BLaER1 treated with 17β-estradiol and CSF1 and Interleukin-3, amounts not matched to agents 10 nM and 100 nM (cell line): ENCODE data around the gene ABT1.

ENCODE experiments used
- H3K27ac ChIP-seq, 11 experiments: shearing (Covaris generic); formaldehyde crosslinking; 2 replicates each; pipeline ENCODE4 v1.8.1; 2022
- H3K27me3 ChIP-seq, 11 experiments: shearing (Covaris generic); formaldehyde crosslinking; 2 replicates each; pipeline ENCODE4 v1.8.1; 2022
- H3K36me3 ChIP-seq, 11 experiments: shearing (Covaris generic); formaldehyde crosslinking; 2 replicates each; pipeline ENCODE4 v1.8.1; 2022
- H3K4me1 ChIP-seq, 10 experiments: shearing (Covaris generic); formaldehyde crosslinking; 2 replicates each; pipeline ENCODE4 v1.8.1; 2022
- H3K4me2 ChIP-seq, 11 experiments: shearing (Covaris generic); formaldehyde crosslinking; 2 replicates each; pipeline ENCODE4 v1.8.1; 2022
- H3K4me3 ChIP-seq, 10 experiments: shearing (Covaris generic); formaldehyde crosslinking; 2 replicates each; pipeline ENCODE4 v1.8.1; 2022
- H3K9ac ChIP-seq, 11 experiments: shearing (Covaris generic); formaldehyde crosslinking; 2 replicates each; pipeline ENCODE4 v1.8.1; 2022
- H3K9me3 ChIP-seq, 11 experiments: shearing (Covaris generic); formaldehyde crosslinking; replicated peaks in 1 of 11; 2 replicates each; pipeline ENCODE4 v1.8.1; 2022
- H4K20me1 ChIP-seq, 11 experiments: shearing (Covaris generic); formaldehyde crosslinking; 2 replicates each; pipeline ENCODE4 v1.8.1; 2022
- Cebpa-rat ChIP-seq, 11 experiments: shearing (Covaris generic); IDR thresholded peaks; 2 replicates each; pipeline ENCODE4 v1.8.1; 2022

ABT1 gene

GRCh38 chr6:26623339-26623859 is 26.6 kb downstream of the ABT1 start:
- Histone ChIP-seq H4K20me1 (no peaks in the 10 kb centered on the region), H3K36me3 (no peaks in the 10 kb centered on the region), H3K9ac (no peak overlapping the region), H3K4me1 (peaks cover 0 to 3% (median 0%) of the 10 kb centered on the region in 10 experiments; a peak in 1 of 20 replicates), H3K27me3 (no peaks in the 10 kb centered on the region), H3K9me3 (peaks cover 13 to 22% (median 21%) of the 10 kb centered on the region in 11 experiments; a peak in 21 of 22 replicates), H3K4me3 (no peak overlapping the region), H3K27ac (no peak overlapping the region), H3K4me2 (no peak overlapping the region)
- no peak for TF ChIP-seq Cebpa-rat (IDR thresholded peaks at IDR 0.05)

GRCh38 chr6:26624557-26624956 is 27.8 kb downstream of the ABT1 start:
- no peak overlapping the region for H3K4me3 ChIP-seq
- H3K27ac ChIP-seq = no peak overlapping the region
- H3K9me3 ChIP-seq = peaks cover 13 to 22% (median 21%) of the 10 kb centered on the region in 11 experiments; a peak in 21 of 22 replicates
- TF ChIP-seq Cebpa-rat (IDR thresholded peaks at IDR 0.05) = no peak
- no peak overlapping the region for H3K4me2 ChIP-seq
- no peaks in the 10 kb centered on the region for H3K36me3 ChIP-seq
- H4K20me1 ChIP-seq = no peaks in the 10 kb centered on the region
- peaks cover 0 to 3% (median 0%) of the 10 kb centered on the region in 10 experiments; a peak in 1 of 20 replicates for H3K4me1 ChIP-seq
- no peaks in the 10 kb centered on the region for H3K27me3 ChIP-seq
- H3K9ac ChIP-seq = no peak overlapping the region

GRCh38 chr6:26627843-26628242 is 31.1 kb downstream of the ABT1 start:
- no peaks in the 10 kb centered on the region for H3K27me3 ChIP-seq
- H3K27ac ChIP-seq = no peak overlapping the region
- peaks cover 0 to under 1% (median 0%) of the 10 kb centered on the region in 10 experiments; a peak in 1 of 20 replicates for H3K4me1 ChIP-seq
- no peak overlapping the region for H3K9ac ChIP-seq
- no peak overlapping the region for H3K4me3 ChIP-seq
- no peak overlapping the region for H3K4me2 ChIP-seq
- TF ChIP-seq Cebpa-rat (IDR thresholded peaks at IDR 0.05) = no peak
- H4K20me1 ChIP-seq = no peaks in the 10 kb centered on the region
- H3K9me3 ChIP-seq = peaks cover 14 to 48% (median 21%) of the 10 kb centered on the region in 11 experiments; a peak in 21 of 22 replicates
- H3K36me3 ChIP-seq = peaks cover 0 to 10% (median 3%) of the 10 kb centered on the region in 11 experiments; a peak in 9 of 22 replicates

GRCh38 chr6:26629359-26629758 is 32.6 kb downstream of the ABT1 start:
- H4K20me1 ChIP-seq = no peaks in the 10 kb centered on the region

GRCh38 chr6:26640806-26641205 is 44.1 kb downstream of the ABT1 start:
- no peak overlapping the region for H3K9ac ChIP-seq
- no peak overlapping the region for H3K27ac ChIP-seq
- H3K36me3 ChIP-seq = peaks cover 74 to 79% (median 76%) of the 10 kb centered on the region in 11 experiments
- no peaks in the 10 kb centered on the region for H3K27me3 ChIP-seq
- H3K4me1 ChIP-seq = no peaks in the 10 kb centered on the region
- 0 out of 20 replicates have a peak overlapping the region, but pooled peaks of 2 of the 10 experiments have one; percentile 0 to 13 for H3K4me3 ChIP-seq
- H3K4me2 ChIP-seq = no peak overlapping the region
- TF ChIP-seq Cebpa-rat (IDR thresholded peaks at IDR 0.05) = no peak
- H4K20me1 ChIP-seq = no peaks in the 10 kb centered on the region
- H3K9me3 ChIP-seq = peaks cover 79 to 84% (median 82%) of the 10 kb centered on the region in 11 experiments

More at GRCh38 chr6:26629359-26629758, 32.6 kb downstream of the ABT1 start:
- TF ChIP-seq Cebpa-rat (IDR thresholded peaks at IDR 0.05) = no peak
- Histone ChIP-seq H3K4me2 (no peak overlapping the region), H3K4me1 (no peaks in the 10 kb centered on the region), H3K27me3 (no peaks in the 10 kb centered on the region), H3K27ac (no peak overlapping the region), H3K9me3 (peaks cover 12 to 56% (median 19%) of the 10 kb centered on the region in 11 experiments), H3K36me3 (peaks cover 11 to 24% (median 15%) of the 10 kb centered on the region in 11 experiments; a peak in 20 of 22 replicates), H3K9ac (no peak overlapping the region), H3K4me3 (no peak overlapping the region)

GRCh38 chr6:26646074-26646473 is 49.3 kb downstream of the ABT1 start:
- TF ChIP-seq Cebpa-rat (IDR thresholded peaks at IDR 0.05) = no peak
- Histone ChIP-seq H3K36me3 (peaks cover 80 to 99% (median 94%) of the 10 kb centered on the region in 11 experiments), H3K4me2 (no peak overlapping the region), H4K20me1 (peaks cover 0 to 5% (median 0%) of the 10 kb centered on the region in 11 experiments; a peak in 2 of 22 replicates), H3K9ac (no peak overlapping the region), H3K4me1 (no peaks in the 10 kb centered on the region), H3K27ac (no peak overlapping the region), H3K27me3 (no peaks in the 10 kb centered on the region), H3K9me3 (peaks cover 92 to 99% (median 97%) of the 10 kb centered on the region in 11 experiments), H3K4me3 (no peak overlapping the region)
